Stimulated activated CD4-positive, alpha-beta T cell treated with anti-CD3 and anti-CD28 coated beads, Interleukin-4, amount 100 ng/mL, for 4 hours (primary cell): ENCODE results near the gene ALDH1A1.
"Not testable (repeated sequence)": the region's sequence is repeated elsewhere in the genome, so short reads cannot be mapped to it uniquely, and the experiment has no call there.

Source experiments
- DNase-seq, 2 experiments: peaks; one replicate each; pipeline ENCODE4 v3.0.0-alpha.2; 2020

The ALDH1A1 gene

DNA sequence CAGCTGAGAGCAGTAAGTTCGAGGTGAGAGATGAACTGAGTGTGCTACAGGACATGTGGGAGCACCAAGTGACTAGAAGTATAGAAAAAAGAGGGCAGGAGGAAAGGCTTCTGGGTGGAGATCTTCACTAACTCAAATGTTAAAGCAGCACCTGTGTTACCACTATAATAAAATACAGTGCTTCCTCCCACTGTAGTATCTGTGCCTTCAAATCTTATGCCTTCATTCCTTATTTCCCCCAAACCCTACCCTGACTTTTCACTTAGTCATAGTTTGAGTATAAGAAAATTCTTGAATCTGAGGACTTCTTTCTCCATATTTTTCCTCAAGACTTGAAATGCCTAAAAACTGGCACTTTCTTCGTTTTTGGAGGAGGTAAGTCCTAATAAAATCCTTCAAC is 61.8 kb downstream of the ALDH1A1 start:
- DNase-seq: no peak

DNA sequence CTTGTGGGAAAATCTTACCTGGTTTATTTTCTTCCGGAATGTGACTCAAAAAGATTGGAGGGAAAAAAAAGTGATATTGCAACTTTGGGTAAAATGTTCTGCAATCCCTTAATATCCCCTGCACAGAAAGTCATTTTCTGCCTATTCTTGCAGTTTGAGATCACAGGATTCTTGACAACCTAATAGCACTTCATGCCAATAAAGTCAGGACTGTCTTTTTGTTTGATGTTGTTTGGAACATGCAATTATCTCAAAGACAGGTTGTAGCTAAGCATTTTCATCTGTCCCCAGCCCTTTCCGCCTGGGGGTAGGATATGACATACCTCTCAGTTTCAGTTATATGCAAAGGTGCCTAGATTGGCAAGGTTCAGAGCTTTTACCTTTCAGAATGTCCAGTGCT is 63.9 kb downstream of the ALDH1A1 start:
- no peak for DNase-seq

DNA sequence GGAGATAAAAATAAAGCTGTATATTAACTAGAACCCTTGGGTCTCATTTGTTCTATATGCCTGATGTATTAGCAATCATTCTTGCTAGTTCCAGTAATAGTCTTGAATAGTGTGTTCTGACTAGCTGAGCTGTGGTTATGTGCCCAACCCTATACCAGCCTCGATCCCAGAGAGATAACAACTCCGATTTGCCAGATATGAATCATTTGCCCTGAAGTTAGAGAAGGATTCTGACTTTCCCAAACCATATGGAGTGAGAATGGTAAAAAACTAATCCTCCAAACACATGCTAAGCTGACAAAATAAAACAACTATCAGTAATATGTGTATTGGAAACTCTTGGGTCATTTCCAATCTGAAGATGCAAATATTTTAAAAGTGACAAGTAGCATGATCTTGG is 64.8 kb downstream of the ALDH1A1 start:
- no peak for DNase-seq

DNA sequence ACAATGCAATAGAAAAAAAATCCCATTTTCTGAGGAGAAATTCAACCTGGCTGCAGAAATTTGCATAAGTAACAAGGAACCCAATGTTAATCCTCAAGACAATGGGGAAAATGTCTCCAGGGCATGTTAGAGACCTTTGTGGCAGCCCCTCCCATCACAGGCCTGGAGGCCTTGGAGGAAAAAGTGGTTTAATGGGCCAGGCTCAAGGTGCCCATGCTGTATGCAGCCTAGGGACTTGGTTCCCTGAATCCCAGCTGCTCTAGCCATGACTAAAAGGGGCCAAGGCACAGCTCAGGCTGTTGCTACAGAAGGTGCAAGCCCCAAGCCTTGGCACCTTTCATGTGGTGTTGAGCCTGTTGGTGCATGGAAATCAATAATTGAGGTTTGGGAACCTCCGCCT is 66.5 kb downstream of the ALDH1A1 start:
- no peak for DNase-seq

DNA sequence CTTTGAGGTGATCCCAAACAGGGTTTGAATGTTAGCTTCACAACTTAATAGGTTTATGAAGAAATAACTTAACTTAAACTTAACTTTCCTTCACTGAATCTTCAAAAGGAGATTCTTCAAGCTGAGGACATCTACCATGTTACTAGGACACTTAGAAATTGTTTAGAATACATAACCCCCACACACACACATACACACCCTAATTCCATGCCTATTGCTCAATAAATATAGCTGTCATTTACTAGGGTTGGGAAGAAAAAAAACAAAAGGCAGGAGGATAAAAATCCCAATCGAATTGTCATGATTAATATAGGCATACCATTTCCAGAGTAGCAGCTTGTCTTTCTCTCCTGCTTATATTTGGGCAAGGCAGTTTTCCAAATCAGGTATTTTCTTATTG is 68.3 kb downstream of the ALDH1A1 start:
- DNase-seq: no peak

DNA sequence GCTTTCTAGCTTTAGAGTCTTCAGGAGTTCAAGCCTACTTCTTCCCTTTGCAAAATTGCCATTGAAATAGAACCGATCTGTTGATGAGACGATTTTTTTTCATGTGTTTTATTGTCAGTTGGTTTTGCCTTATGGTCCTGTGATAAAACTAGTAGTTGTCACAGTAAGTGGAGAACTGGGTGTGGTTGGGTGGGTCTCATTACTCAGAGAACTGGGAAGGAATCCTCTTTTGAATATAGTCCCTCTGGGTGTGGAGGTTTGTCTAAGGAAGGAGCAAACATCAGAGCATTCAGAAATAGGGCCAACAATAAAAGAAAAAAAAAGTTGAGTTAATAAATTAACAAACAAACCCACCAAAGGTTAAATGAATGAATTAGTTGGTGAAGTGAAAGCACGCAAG is 69.0 kb downstream of the ALDH1A1 start:
- DNase-seq: no peak

DNA sequence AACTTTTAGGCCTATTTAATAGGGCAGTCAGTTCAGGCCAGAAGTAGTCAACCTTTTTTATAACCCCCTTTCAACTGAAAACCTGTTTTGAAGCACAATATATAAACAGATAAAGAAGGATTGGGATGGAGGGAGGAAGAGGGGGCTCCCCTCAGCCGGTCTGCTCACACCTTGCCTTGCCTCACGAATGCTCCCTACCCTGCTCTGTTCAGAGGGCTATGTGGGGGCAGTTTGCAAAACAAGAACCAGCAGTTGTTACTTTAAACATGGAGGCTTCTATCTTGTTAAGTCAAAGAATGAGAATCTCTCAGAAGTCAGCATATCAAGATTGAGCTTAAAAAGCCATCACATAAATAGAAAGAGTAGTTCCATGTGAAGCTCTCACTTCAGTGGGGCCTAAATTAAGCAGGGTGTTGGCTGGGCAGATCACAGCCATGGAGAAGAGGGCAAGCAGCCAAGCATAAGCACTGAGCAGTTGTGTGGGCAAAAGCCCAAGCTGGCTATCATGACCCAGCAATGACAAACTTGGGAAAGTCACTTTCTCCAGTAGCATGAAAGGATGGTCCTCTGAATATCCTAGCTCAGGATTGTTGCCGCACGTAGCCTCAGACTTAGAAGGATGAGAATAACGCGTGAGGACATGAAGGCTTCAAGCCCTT is 70.6 kb downstream of the ALDH1A1 start:
- no peak for DNase-seq

DNA sequence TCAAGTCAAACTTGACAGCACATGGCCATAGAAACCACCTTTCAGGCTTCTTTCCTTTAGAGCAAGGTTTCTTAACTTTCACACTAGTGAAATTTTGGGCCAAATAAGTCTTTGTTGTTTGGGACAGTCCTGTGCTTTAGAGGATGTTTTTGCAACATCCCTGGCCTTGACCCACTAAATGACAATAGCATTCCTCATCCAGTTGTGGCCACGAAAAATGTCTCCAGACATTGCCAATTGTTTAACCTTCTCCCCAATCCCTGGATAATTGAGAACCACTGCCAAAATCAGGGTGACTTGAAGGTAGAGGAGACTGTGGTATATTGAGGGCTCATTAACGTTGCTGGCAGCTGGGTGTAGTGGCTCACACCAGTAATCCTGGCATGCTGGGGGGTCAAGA is 72.0 kb downstream of the ALDH1A1 start:
- DNase-seq: no peak

DNA sequence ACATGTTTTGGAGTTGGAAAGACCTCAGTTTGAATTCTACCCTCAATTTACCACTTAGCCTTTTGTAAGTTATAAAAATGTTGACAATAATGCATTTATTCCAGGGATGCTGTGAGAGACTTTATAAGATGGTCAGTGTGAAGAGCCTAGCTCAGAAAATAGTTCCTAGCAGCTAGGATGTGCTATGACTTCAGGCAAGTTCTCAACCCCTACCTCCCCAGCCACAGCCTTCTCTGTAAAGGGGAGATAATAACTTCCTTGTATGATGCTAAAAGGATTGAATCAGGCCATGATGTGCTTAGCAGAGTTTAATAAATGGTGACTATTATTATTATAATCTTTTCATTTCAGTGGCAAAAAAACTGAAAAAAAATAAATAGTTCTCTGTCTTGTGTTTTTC is 77.6 kb downstream of the ALDH1A1 start:
- DNase-seq: no peak

DNA sequence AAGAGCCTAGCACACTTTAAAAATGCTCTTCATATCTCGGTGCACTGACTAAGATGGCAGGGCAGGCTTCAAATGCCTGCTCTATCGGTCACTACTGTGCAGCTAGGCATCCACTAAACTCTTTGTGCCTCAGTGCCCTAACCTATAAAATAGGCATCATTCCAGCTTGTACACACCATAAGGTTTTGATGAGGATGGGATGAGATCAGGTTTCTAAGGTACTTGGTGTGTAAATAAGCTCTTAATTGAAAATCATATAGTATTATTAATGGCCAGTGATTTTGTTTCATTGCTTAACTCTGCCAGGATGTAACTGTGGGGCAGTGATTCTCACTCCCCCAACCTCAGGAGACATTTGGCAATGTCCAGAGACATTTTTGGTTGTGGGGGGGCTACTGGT is 78.5 kb downstream of the ALDH1A1 start:
- no peak for DNase-seq

DNA sequence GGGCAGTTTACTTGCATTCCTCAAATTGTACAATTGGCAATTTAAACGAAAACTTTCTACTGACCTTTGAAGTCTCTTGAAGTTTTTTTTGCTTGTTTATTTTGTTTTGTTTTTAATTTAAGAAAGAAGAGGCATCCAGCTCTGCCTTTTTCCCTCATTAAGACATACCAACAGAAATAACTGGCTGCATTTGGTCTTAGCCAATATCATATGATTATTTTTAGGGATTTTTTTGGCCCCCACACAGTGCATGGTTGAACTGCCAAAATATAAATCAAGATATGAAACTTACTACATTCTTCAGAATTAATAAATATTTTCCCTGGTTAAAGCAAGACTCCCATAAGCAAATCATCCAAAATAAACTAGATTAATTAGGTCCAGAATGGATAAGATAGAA is 79.4 kb downstream of the ALDH1A1 start:
- DNase-seq: no peak

DNA sequence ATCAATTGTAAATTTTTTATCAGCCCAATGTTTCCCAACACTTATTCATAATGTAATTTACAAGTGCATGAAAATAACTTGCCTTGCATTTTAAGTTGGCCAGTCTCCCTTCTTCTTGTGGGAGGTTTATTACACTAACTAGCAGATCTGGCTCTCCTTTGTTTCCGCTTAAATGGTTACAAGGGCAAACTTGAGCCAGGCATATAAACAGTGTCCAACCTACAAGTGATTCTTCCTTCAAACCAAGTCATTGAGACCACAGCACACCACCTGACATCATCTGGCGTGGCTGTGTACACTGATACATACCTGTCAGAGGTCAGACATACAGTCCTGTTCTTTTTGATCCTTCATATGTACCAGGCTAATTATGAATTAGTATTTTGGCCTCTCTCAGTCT is 80.1 kb downstream of the ALDH1A1 start:
- DNase-seq: no peak

DNA sequence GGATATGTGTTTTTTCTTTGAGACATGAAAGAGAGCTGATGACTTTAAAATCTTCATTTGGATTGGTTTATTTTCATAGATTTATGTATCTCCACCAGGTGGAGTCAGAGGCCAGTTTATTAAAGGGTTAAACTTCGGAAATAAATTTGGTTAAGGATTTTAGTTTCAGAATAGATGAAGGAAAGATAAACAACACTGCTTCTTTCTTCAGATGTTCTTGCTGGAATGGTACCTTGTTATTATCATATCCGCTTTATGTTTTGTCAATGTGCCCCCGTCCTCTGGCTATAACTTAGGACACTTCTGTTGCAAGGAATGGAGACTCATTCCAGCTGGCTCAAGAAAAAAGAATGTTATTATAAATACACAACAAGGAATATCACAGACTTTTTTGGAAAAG is 81.2 kb downstream of the ALDH1A1 start:
- DNase-seq: no peak

DNA sequence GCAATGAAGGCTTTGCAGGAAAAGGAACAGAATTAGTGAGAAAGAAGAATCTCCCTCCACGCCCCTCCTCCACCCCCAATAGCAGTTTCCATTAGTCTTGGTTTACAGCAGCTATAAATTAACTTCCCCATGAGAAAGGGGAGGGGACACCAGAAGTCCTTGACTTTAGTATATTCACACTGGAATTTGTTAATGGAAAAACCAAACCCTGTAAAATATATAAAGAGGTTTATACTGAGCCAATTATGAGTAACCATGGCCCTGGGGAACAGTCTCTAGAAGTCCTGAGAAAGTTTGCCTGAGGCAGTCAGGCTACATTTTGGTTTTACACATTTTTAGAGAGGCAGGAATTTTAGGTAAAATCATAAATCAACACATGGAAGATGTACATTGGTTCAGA is 88.5 kb downstream of the ALDH1A1 start:
- DNase-seq: no peak

DNA sequence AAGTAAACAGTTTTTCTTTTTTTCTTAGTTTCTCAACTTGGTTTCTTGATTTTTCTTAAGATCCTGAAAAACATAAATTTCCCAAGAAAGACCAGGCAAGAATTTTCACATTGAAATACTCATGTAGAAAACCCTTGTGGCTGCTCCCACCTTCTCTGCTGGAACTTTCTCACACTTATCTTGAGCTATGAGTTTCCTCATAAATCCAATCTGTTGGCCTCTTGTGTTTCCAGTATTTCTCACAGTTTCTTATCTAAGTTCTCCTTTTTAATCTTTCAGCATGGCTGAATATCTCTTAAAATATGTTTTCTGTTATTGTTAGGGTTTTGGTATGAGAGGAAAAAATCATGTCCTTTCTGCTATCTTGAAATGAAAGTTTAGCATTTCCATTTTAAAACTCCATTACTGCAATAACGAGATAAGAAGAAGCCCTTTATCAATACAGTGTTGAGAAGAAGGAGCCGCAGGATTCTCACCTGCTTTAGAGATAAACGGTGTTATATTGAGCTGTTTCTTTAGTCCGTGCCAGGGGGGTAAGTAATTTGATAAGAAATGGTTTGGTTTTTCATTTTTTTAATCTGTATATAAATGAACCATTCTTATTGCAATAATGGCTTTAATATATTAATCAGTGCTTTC is 89.3 kb downstream of the ALDH1A1 start:
- no peak for DNase-seq

DNA sequence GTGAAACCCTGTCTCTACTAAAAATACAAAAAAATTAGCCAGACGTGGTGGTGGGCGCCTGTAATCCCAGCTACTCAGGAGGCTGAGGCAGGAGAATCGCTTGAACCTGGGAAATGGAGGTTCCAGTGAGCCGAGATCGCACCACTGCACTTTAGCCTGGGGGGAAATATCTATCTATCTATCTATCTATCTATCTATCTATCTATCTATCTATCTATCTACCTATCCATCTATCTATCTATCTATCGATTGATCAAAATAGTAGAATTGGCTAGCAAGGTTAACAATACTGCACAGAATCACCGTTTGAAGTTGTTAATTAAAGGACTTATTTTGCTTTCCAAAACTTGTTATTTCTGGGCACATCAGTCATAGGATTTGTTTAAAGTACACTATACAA is 90.1 kb downstream of the ALDH1A1 start:
- not testable (repeated sequence) for DNase-seq

DNA sequence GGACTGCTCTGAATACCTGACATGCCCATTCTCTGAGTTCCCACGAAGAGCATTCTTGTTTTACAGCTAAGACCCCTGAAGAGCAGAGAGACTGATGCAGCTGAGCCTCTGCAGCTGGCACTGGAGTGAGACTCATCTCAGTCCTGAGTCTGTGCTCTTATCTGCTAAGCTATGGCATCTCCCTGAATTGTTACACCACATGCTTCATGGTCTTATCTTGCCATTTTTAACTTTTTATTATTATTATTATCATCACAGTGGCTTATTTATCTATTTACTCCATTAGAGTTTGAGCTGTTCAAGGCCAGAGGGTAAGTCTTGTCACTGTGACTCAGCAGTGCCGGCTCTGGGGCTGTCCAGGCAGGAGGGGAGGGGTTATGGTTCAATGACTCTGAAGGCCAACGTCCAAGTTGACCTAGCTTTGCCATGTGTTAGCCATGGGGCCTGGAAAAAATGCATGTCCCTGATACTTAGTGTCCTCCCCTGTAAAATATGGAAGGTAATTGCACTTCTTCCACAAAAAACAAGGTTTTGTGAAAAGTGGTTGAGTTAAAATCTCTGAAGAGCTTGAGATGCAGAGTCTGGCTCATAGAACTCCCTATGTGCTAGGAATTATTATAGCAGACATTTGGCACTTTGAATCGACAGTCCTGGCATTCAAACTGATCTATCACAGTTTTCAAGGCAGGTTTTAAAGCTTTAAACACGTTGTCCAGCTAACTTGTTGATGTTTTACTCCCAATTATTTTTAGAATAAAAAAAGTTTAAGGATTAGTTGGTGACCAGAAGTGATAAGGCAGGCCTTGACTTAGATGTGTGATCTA is 94.6 kb downstream of the ALDH1A1 start:
- no peak for DNase-seq

DNA sequence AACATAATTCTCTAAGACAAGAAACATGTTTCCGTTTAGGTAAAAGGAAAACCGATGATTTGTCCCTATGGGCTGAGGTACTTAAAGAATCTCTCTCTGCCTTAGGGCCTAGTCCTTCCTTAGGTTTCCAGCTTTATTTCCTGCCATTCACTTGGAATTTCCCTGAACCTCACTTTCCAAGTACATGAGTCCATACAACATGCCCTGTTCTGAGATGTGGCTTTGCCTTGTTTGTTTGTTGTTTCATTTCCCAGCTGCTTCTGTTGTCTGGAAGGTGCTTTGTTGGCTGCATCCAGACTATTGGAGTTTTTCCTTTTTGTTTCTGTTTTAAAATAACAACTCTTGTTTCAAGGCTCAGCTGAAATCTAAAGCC is 95.2 kb downstream of the ALDH1A1 start:
- DNase-seq: no peak

DNA sequence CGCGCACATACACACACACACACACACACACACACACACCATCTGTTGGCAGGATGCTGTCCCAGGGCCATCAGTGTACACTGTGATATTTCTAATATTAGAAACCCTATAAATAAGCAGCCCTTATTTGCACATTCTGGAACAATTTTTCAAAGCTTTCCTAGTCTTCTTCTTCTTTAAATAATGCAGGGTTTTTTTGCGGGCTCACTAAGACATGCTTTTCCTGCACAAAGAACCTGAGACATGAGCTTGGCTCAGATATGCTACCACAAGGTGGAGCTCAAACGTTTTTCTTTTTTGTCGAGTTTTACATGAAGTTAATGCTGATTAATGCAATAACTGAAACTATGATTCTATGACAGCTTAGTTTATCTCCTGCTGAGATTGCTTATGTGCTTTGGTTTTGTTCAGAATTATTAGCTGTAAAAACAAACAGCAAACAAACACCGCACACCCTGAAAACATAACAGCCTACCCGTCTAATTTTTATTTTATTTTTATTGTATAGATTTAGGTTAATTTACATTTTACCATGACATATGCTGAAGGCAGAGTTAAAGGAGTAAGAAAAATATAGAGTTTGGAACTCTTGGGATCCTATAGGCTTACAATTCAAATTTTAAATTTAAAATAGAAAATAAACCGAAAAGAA is 95.8 kb downstream of the ALDH1A1 start:
- no peak for DNase-seq

DNA sequence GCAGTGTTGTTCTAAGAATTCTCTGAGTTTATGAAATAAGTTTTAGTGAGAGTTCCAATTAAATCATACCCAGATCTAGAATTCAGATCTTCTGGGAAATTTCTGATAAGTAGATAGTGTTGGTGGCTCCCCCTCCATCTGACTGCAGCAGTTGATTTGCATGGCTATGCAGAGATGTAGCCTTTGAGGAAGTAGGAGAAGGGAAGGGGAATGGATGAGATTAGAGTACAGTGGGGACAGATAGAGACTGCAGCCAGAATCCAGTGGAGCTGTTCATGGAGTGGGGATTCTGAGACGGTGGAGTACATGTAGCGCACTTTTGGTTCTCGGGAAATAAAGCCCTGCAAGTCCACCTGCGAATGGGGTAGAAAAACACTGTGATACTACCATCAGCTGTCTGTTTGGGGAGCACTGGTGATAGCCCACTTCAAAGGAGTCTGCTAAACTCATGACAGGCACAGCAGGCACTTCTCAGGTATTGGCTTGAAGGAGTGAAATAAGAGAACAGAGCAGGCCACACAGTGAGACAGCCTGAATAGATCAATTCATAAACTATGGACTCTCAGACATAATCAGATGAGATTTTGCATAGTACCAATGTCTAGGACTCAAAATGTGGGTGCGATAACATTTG is 96.8 kb downstream of the ALDH1A1 start:
- no peak for DNase-seq

DNA sequence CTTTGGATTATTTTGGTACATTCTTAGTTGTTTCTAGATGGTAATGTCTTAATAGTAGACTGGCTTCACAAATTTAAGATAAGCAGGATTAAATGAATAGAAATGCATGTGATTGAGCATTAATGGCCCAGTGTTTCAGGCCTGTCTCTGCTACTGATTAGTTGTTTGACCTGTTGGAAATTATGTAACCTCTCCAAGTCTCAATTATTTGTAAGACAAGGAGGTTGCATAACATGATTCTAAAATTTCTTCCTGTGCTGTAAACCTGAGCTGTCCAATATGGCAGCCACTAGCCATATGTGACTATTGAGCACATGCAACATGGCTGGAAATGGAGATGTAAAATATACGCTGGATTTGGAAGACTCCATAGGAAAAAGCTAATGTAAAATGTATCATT is 97.5 kb downstream of the ALDH1A1 start:
- no peak for DNase-seq
